ENCODE results near the gene ZNF775.

Gene ZNF775

GRCh38 chr7:150345012-150345411 lies 34.1 kb upstream of the ZNF775 start:
- DNase-seq (ENCODE audit: low read depth in 3 of 3, low spot score in 1 of 3) = no peak

GRCh38 chr7:150346922-150347321 lies 32.2 kb upstream of the ZNF775 start:
- no peak for DNase-seq (ENCODE audit: low read depth in 3 of 3, low spot score in 1 of 3)

GRCh38 chr7:150351587-150352194 lies 27.4 kb upstream of the ZNF775 start:
- DNase-seq (ENCODE audit: low read depth in 3 of 3, low spot score in 1 of 3) = no peak

- no peak for DNase-seq (ENCODE audit: low read depth in 3 of 3, low spot score in 1 of 3)
These were observed 23.5 kb upstream of the ZNF775 start for GRCh38 chr7:150355666-150356059.

GRCh38 chr7:150356265-150356897 lies 22.7 kb upstream of the ZNF775 start:
- DNase-seq (ENCODE audit: low read depth in 3 of 3, low spot score in 1 of 3) = no peak

- DNase-seq (ENCODE audit: low read depth in 3 of 3, low spot score in 1 of 3) = peak in 1 of 3 donors; percentile 33
These were observed 21.9 kb upstream of the ZNF775 start for GRCh38 chr7:150357270-150357669.

GRCh38 chr7:150357771-150358427 lies 21.2 kb upstream of the ZNF775 start:
- no peak for DNase-seq (ENCODE audit: low read depth in 3 of 3, low spot score in 1 of 3)

GRCh38 chr7:150358433-150358832 lies 20.7 kb upstream of the ZNF775 start:
- DNase-seq (ENCODE audit: low read depth in 3 of 3, low spot score in 1 of 3) = no peak

- no peak for DNase-seq (ENCODE audit: low read depth in 3 of 3, low spot score in 1 of 3)
These were observed 20.0 kb upstream of the ZNF775 start for GRCh38 chr7:150358988-150359621.

GRCh38 chr7:150359622-150360362 lies 19.3 kb upstream of the ZNF775 start:
- DNase-seq (ENCODE audit: low read depth in 3 of 3, low spot score in 1 of 3) = no peak

- DNase-seq (ENCODE audit: low read depth in 3 of 3, low spot score in 1 of 3) = no peak
These were observed 18.6 kb upstream of the ZNF775 start for GRCh38 chr7:150360363-150361058.

GRCh38 chr7:150361402-150361801 lies 17.7 kb upstream of the ZNF775 start:
- DNase-seq (ENCODE audit: low read depth in 3 of 3, low spot score in 1 of 3) = no peak

GRCh38 chr7:150361807-150362621 lies 17.1 kb upstream of the ZNF775 start:
- no peak for DNase-seq (ENCODE audit: low read depth in 3 of 3, low spot score in 1 of 3)

GRCh38 chr7:150363370-150363769 lies 15.8 kb upstream of the ZNF775 start:
- DNase-seq (ENCODE audit: low read depth in 3 of 3, low spot score in 1 of 3) = no peak

GRCh38 chr7:150363872-150364271 lies 15.3 kb upstream of the ZNF775 start:
- DNase-seq (ENCODE audit: low read depth in 3 of 3, low spot score in 1 of 3) = no peak

GRCh38 chr7:150365194-150365593 lies 13.9 kb upstream of the ZNF775 start:
- DNase-seq (ENCODE audit: low read depth in 3 of 3, low spot score in 1 of 3) = no peak

GRCh38 chr7:150365673-150366398 lies 13.3 kb upstream of the ZNF775 start:
- no peak for DNase-seq (ENCODE audit: low read depth in 3 of 3, low spot score in 1 of 3)

GRCh38 chr7:150367677-150368095 lies 11.4 kb upstream of the ZNF775 start:
- no peak for DNase-seq (ENCODE audit: low read depth in 3 of 3, low spot score in 1 of 3)
